ENCODE measurements around the gene RFX4. TPM values are rescaled to one million over a fixed set of nuclear protein-coding genes. Genes with fewer than 3 reads are reported as not detected.
"Not testable (repeated sequence)": the region's sequence is repeated elsewhere in the genome, so short reads cannot be mapped to it uniquely, and the experiment has no call there.

RFX4 gene
- total RNA-seq, 4 donors from 2014 or later: not detected

GRCh38 chr12:106723416-106723815 lies 140.6 kb downstream of the RFX4 start:
- Histone ChIP-seq H3K4me3 (no peak overlapping the region), H3K36me3 (no peaks in the 10 kb centered on the region), H3K27me3 (no peaks in the 10 kb centered on the region), H3K9me3 (no peaks in the 10 kb centered on the region), H3K27ac (no peak overlapping the region), H3K4me1 (no peaks in the 10 kb centered on the region)
- DNase-seq (no peak), ATAC-seq (no peak)
- in situ Hi-C loops (cut with MboI; ENCODE audit: low sequenced_read_pairs in 4 of 4) (no loop called here), intact Hi-C loops (cut with DNase I; ENCODE audit: low total_unique reads) (no loop called here)
- TF ChIP-seq CTCF (IDR thresholded peaks at IDR 0.05 in 4 of 5, conservative IDR thresholded peaks at IDR 0.05 in 1 of 5) (no peak), POLR2A (IDR thresholded peaks at IDR 0.05) (no peak)

GRCh38 chr12:106724116-106724515 lies 141.3 kb downstream of the RFX4 start:
- no peaks in the 10 kb centered on the region for H3K4me1 ChIP-seq
- intact Hi-C loops (cut with DNase I; ENCODE audit: low total_unique reads): no loop called here
- TF ChIP-seq CTCF (IDR thresholded peaks at IDR 0.05 in 4 of 5, conservative IDR thresholded peaks at IDR 0.05 in 1 of 5): no peak
- no peak for TF ChIP-seq POLR2A (IDR thresholded peaks at IDR 0.05)
- H3K9me3 ChIP-seq: no peaks in the 10 kb centered on the region
- H3K27ac ChIP-seq: no peak overlapping the region
- in situ Hi-C loops (cut with MboI; ENCODE audit: low sequenced_read_pairs in 4 of 4): no loop called here
- H3K36me3 ChIP-seq: no peaks in the 10 kb centered on the region
- DNase-seq (no peak), ATAC-seq (no peak)
- H3K4me3 ChIP-seq: no peak overlapping the region
- no peaks in the 10 kb centered on the region for H3K27me3 ChIP-seq

- Histone ChIP-seq H3K4me3 (no peak overlapping the region), H3K9me3 (no peaks in the 10 kb centered on the region), H3K36me3 (no peaks in the 10 kb centered on the region), H3K27ac (no peak overlapping the region), H3K4me1 (no peaks in the 10 kb centered on the region), H3K27me3 (no peaks in the 10 kb centered on the region)
- TF ChIP-seq POLR2A (IDR thresholded peaks at IDR 0.05) (no peak), CTCF (IDR thresholded peaks at IDR 0.05 in 4 of 5, conservative IDR thresholded peaks at IDR 0.05 in 1 of 5) (no peak)
- intact Hi-C loops (cut with DNase I; ENCODE audit: low total_unique reads): no loop called here
- DNase-seq (no peak), ATAC-seq (no peak)
- in situ Hi-C loops (cut with MboI; ENCODE audit: low sequenced_read_pairs in 4 of 4): no loop called here
Observed at GRCh38 chr12:106724934-106725333, 142.1 kb downstream of the RFX4 start.

GRCh38 chr12:106726603-106727202 lies 143.9 kb downstream of the RFX4 start:
- H3K9me3 ChIP-seq; ATAC-seq; intact Hi-C loops (cut with DNase I; ENCODE audit: low total_unique reads); in situ Hi-C loops (cut with MboI; ENCODE audit: low sequenced_read_pairs in 4 of 4); H3K4me1 ChIP-seq; H3K36me3 ChIP-seq; H3K27me3 ChIP-seq; H3K27ac ChIP-seq; H3K4me3 ChIP-seq; DNase-seq: not testable (repeated sequence)

GRCh38 chr12:106729611-106730010 lies 146.8 kb downstream of the RFX4 start:
- ATAC-seq (no peak), DNase-seq (no peak)
- H3K27ac ChIP-seq: no peak overlapping the region
- no peaks in the 10 kb centered on the region for H3K4me1 ChIP-seq
- in situ Hi-C loops (cut with MboI; ENCODE audit: low sequenced_read_pairs in 4 of 4) (no loop called here), intact Hi-C loops (cut with DNase I; ENCODE audit: low total_unique reads) (no loop called here)
- no peaks in the 10 kb centered on the region for H3K27me3 ChIP-seq
- no peaks in the 10 kb centered on the region for H3K9me3 ChIP-seq
- H3K4me3 ChIP-seq: no peak overlapping the region
- H3K36me3 ChIP-seq: no peaks in the 10 kb centered on the region
- TF ChIP-seq POLR2A (IDR thresholded peaks at IDR 0.05) (no peak), CTCF (IDR thresholded peaks at IDR 0.05 in 4 of 5, conservative IDR thresholded peaks at IDR 0.05 in 1 of 5) (no peak)

Data from gastrocnemius medialis (tissue), 4 donors.